ENCODE results near the gene ZNF775.

ZNF775 gene

GRCh38 chr7:150378853-150379440 lies at the start of gene ZNF775:
ZNF775 (plus strand) TSS chr7:150379330; CDS start chr7:150388471, 9,141 bp downstream.
- H3K9ac ChIP-seq (ENCODE audit: low read length), result peak within 1 kb of the TSS; percentile 90
- H3K4me3 ChIP-seq (ENCODE audit: low read length), result peak within 1 kb of the TSS; percentile 87
- no peaks in the 10 kb centered on the region for H3K27me3 ChIP-seq (ENCODE audit: control insufficient read depth, insufficient read depth, low read length)
- H3K36me3 ChIP-seq (ENCODE audit: control insufficient read depth, insufficient read depth, low read length), result no peaks in the 10 kb centered on the region
- H3K4me1 ChIP-seq (ENCODE audit: control insufficient read depth, insufficient read depth, low read length), result peaks cover 12% of the 10 kb centered on the region
- H3K27ac ChIP-seq (ENCODE audit: low read depth, low read length), result peak within 1 kb of the TSS; percentile 92

- Histone ChIP-seq H3K4me3 (ENCODE audit: low read length) (no peak overlapping the region), H3K27ac (ENCODE audit: low read depth, low read length) (no peak overlapping the region), H3K4me1 (ENCODE audit: control insufficient read depth, insufficient read depth, low read length) (no peaks in the 10 kb centered on the region), H3K27me3 (ENCODE audit: control insufficient read depth, insufficient read depth, low read length) (no peaks in the 10 kb centered on the region), H3K9ac (ENCODE audit: low read length) (no peak overlapping the region), H3K36me3 (ENCODE audit: control insufficient read depth, insufficient read depth, low read length) (peaks cover 7% of the 10 kb centered on the region)
Observed at GRCh38 chr7:150329331-150330120, 49.6 kb upstream of the ZNF775 start.

GRCh38 chr7:150330211-150330885 lies 48.8 kb upstream of the ZNF775 start:
- H3K9ac ChIP-seq (ENCODE audit: low read length), result no peak overlapping the region
- peaks cover 3% of the 10 kb centered on the region for H3K4me1 ChIP-seq (ENCODE audit: control insufficient read depth, insufficient read depth, low read length)
- H3K4me3 ChIP-seq (ENCODE audit: low read length), result no peak overlapping the region
- no peaks in the 10 kb centered on the region for H3K27me3 ChIP-seq (ENCODE audit: control insufficient read depth, insufficient read depth, low read length)
- H3K27ac ChIP-seq (ENCODE audit: low read depth, low read length), result no peak overlapping the region
- H3K36me3 ChIP-seq (ENCODE audit: control insufficient read depth, insufficient read depth, low read length), result peaks cover 7% of the 10 kb centered on the region

GRCh38 chr7:150332852-150333635 lies 46.1 kb upstream of the ZNF775 start:
- Histone ChIP-seq H3K27ac (ENCODE audit: low read depth, low read length) (no peak overlapping the region), H3K36me3 (ENCODE audit: control insufficient read depth, insufficient read depth, low read length) (peaks cover 5% of the 10 kb centered on the region), H3K4me3 (ENCODE audit: low read length) (no peak overlapping the region), H3K9ac (ENCODE audit: low read length) (no peak overlapping the region), H3K4me1 (ENCODE audit: control insufficient read depth, insufficient read depth, low read length) (peaks cover 16% of the 10 kb centered on the region), H3K27me3 (ENCODE audit: control insufficient read depth, insufficient read depth, low read length) (no peaks in the 10 kb centered on the region)

GRCh38 chr7:150333659-150334058 lies 45.5 kb upstream of the ZNF775 start:
- H3K27ac ChIP-seq (ENCODE audit: low read depth, low read length), result peak overlapping the region; percentile 5

GRCh38 chr7:150334108-150334507 lies 45.0 kb upstream of the ZNF775 start:
- H3K4me3 ChIP-seq (ENCODE audit: low read length), result no peak overlapping the region
- peaks cover 3% of the 10 kb centered on the region for H3K36me3 ChIP-seq (ENCODE audit: control insufficient read depth, insufficient read depth, low read length)
- H3K27me3 ChIP-seq (ENCODE audit: control insufficient read depth, insufficient read depth, low read length), result no peaks in the 10 kb centered on the region
- no peak overlapping the region for H3K9ac ChIP-seq (ENCODE audit: low read length)
- peak overlapping the region; percentile 5 for H3K27ac ChIP-seq (ENCODE audit: low read depth, low read length)
- H3K4me1 ChIP-seq (ENCODE audit: control insufficient read depth, insufficient read depth, low read length), result peaks cover 23% of the 10 kb centered on the region

More at GRCh38 chr7:150333659-150334058, 45.5 kb upstream of the ZNF775 start:
- H3K27me3 ChIP-seq (ENCODE audit: control insufficient read depth, insufficient read depth, low read length), result no peaks in the 10 kb centered on the region
- peaks cover 19% of the 10 kb centered on the region for H3K4me1 ChIP-seq (ENCODE audit: control insufficient read depth, insufficient read depth, low read length)
- no peak overlapping the region for H3K4me3 ChIP-seq (ENCODE audit: low read length)
- peaks cover 5% of the 10 kb centered on the region for H3K36me3 ChIP-seq (ENCODE audit: control insufficient read depth, insufficient read depth, low read length)
- H3K9ac ChIP-seq (ENCODE audit: low read length), result no peak overlapping the region

GRCh38 chr7:150335108-150335773 lies 43.9 kb upstream of the ZNF775 start:
- Histone ChIP-seq H3K4me1 (ENCODE audit: control insufficient read depth, insufficient read depth, low read length) (peaks cover 26% of the 10 kb centered on the region), H3K27me3 (ENCODE audit: control insufficient read depth, insufficient read depth, low read length) (no peaks in the 10 kb centered on the region), H3K4me3 (ENCODE audit: low read length) (no peak overlapping the region), H3K27ac (ENCODE audit: low read depth, low read length) (peak overlapping the region; percentile 24), H3K9ac (ENCODE audit: low read length) (no peak overlapping the region), H3K36me3 (ENCODE audit: control insufficient read depth, insufficient read depth, low read length) (peaks cover 2% of the 10 kb centered on the region)

- Histone ChIP-seq H3K27ac (ENCODE audit: low read depth, low read length) (peak overlapping the region; percentile 24), H3K36me3 (ENCODE audit: control insufficient read depth, insufficient read depth, low read length) (peaks cover 2% of the 10 kb centered on the region), H3K9ac (ENCODE audit: low read length) (no peak overlapping the region), H3K4me1 (ENCODE audit: control insufficient read depth, insufficient read depth, low read length) (peaks cover 26% of the 10 kb centered on the region), H3K4me3 (ENCODE audit: low read length) (no peak overlapping the region), H3K27me3 (ENCODE audit: control insufficient read depth, insufficient read depth, low read length) (no peaks in the 10 kb centered on the region)
Observed at GRCh38 chr7:150335774-150336112, 43.4 kb upstream of the ZNF775 start.

GRCh38 chr7:150336746-150337145 lies 42.4 kb upstream of the ZNF775 start:
- Histone ChIP-seq H3K27me3 (ENCODE audit: control insufficient read depth, insufficient read depth, low read length) (no peaks in the 10 kb centered on the region), H3K9ac (ENCODE audit: low read length) (no peak overlapping the region), H3K4me1 (ENCODE audit: control insufficient read depth, insufficient read depth, low read length) (peaks cover 26% of the 10 kb centered on the region), H3K4me3 (ENCODE audit: low read length) (no peak overlapping the region), H3K36me3 (ENCODE audit: control insufficient read depth, insufficient read depth, low read length) (no peaks in the 10 kb centered on the region), H3K27ac (ENCODE audit: low read depth, low read length) (peak overlapping the region; percentile 7)

- H3K27me3 ChIP-seq (ENCODE audit: control insufficient read depth, insufficient read depth, low read length), result no peaks in the 10 kb centered on the region
- no peak overlapping the region for H3K4me3 ChIP-seq (ENCODE audit: low read length)
- no peak overlapping the region for H3K27ac ChIP-seq (ENCODE audit: low read depth, low read length)
- no peaks in the 10 kb centered on the region for H3K36me3 ChIP-seq (ENCODE audit: control insufficient read depth, insufficient read depth, low read length)
- no peak overlapping the region for H3K9ac ChIP-seq (ENCODE audit: low read length)
- H3K4me1 ChIP-seq (ENCODE audit: control insufficient read depth, insufficient read depth, low read length), result peaks cover 26% of the 10 kb centered on the region
Observed at GRCh38 chr7:150337179-150337578, 42.0 kb upstream of the ZNF775 start.

GRCh38 chr7:150337659-150338081 lies 41.5 kb upstream of the ZNF775 start:
- Histone ChIP-seq H3K4me1 (ENCODE audit: control insufficient read depth, insufficient read depth, low read length) (peaks cover 26% of the 10 kb centered on the region), H3K9ac (ENCODE audit: low read length) (no peak overlapping the region), H3K27me3 (ENCODE audit: control insufficient read depth, insufficient read depth, low read length) (no peaks in the 10 kb centered on the region), H3K4me3 (ENCODE audit: low read length) (no peak overlapping the region), H3K36me3 (ENCODE audit: control insufficient read depth, insufficient read depth, low read length) (no peaks in the 10 kb centered on the region), H3K27ac (ENCODE audit: low read depth, low read length) (no peak overlapping the region)
